ENCODE data around the gene SPSB3. TPM values are rescaled to one million over a fixed set of nuclear protein-coding genes. Genes with fewer than 3 reads are reported as not detected.
"Not testable (repeated sequence)": the region's sequence is repeated elsewhere in the genome, so short reads cannot be mapped to it uniquely, and the experiment has no call there.

Gene SPSB3
- total RNA-seq, 1 donor from 2014 or later: 37.5 TPM

- intact Hi-C loops (cut with DNase I): no loop called here
- ATAC-seq (ENCODE audit: poor library complexity) (no peak), DNase-seq (no peak)
These were observed 36.0 kb upstream of the SPSB3 start for GRCh38 chr16:1818204-1818872.

- intact Hi-C loops (cut with DNase I): no loop called here
- no peak for DNase-seq
- ATAC-seq (ENCODE audit: poor library complexity): no peak
These were observed 35.3 kb upstream of the SPSB3 start for GRCh38 chr16:1817716-1818115.

- DNase-seq (no peak), ATAC-seq (ENCODE audit: poor library complexity) (no peak)
- intact Hi-C loops (cut with DNase I): no loop called here
These were observed 34.9 kb upstream of the SPSB3 start for GRCh38 chr16:1817276-1817589.

GRCh38 chr16:1816396-1817275, 34.3 kb upstream of the SPSB3 start:
- intact Hi-C loops (cut with DNase I): no loop called here
- ATAC-seq (ENCODE audit: poor library complexity) (no peak), DNase-seq (no peak)

GRCh38 chr16:1815461-1815860, 33.1 kb upstream of the SPSB3 start:
- intact Hi-C loops (cut with DNase I): no loop called here
- DNase-seq (no peak), ATAC-seq (ENCODE audit: poor library complexity) (no peak)

GRCh38 chr16:1812732-1813163, 30.4 kb upstream of the SPSB3 start:
- peak; percentile 93 for ATAC-seq (ENCODE audit: poor library complexity)
- DNase-seq: peak; percentile 85
- intact Hi-C loops (cut with DNase I): no loop called here

- ATAC-seq (ENCODE audit: poor library complexity) (no peak), DNase-seq (no peak)
- intact Hi-C loops (cut with DNase I): no loop called here
These were observed 28.2 kb upstream of the SPSB3 start for GRCh38 chr16:1810536-1810935.

GRCh38 chr16:1810106-1810505, 27.7 kb upstream of the SPSB3 start:
- DNase-seq (no peak), ATAC-seq (ENCODE audit: poor library complexity) (no peak)
- intact Hi-C loops (cut with DNase I): no loop called here

GRCh38 chr16:1809281-1809801, 27.0 kb upstream of the SPSB3 start:
- intact Hi-C loops (cut with DNase I): no loop called here
- no peak for DNase-seq
- ATAC-seq (ENCODE audit: poor library complexity): no peak

- no peak for ATAC-seq (ENCODE audit: poor library complexity)
- DNase-seq: no peak
- intact Hi-C loops (cut with DNase I): no loop called here
These were observed 26.3 kb upstream of the SPSB3 start for GRCh38 chr16:1808691-1809090.

- DNase-seq (no peak), ATAC-seq (ENCODE audit: poor library complexity) (no peak)
These were observed 25.3 kb upstream of the SPSB3 start for GRCh38 chr16:1807626-1808025.

GRCh38 chr16:1800701-1801100, 18.3 kb upstream of the SPSB3 start:
- intact Hi-C loops (cut with DNase I): no loop called here
- no peak for DNase-seq
- ATAC-seq (ENCODE audit: poor library complexity): no peak

More at GRCh38 chr16:1807626-1808025, 25.3 kb upstream of the SPSB3 start:
- intact Hi-C loops (cut with DNase I): no loop called here

- intact Hi-C loops (cut with DNase I); ATAC-seq (ENCODE audit: poor library complexity); DNase-seq: not testable (repeated sequence)
These were observed 16.9 kb upstream of the SPSB3 start for GRCh38 chr16:1799263-1799662.

GRCh38 chr16:1794908-1795666, 12.7 kb upstream of the SPSB3 start:
- intact Hi-C loops (cut with DNase I): no loop called here
- ATAC-seq (ENCODE audit: poor library complexity) (no peak), DNase-seq (no peak)

GRCh38 chr16:1794221-1794871, 12.0 kb upstream of the SPSB3 start:
- no peak for DNase-seq
- intact Hi-C loops (cut with DNase I): no loop called here
- no peak for ATAC-seq (ENCODE audit: poor library complexity)

GRCh38 chr16:1793578-1794220, 11.3 kb upstream of the SPSB3 start, which contains the start of gene IGFALS:
IGFALS (minus strand) TSS chr16:1793705; CDS start chr16:1793652, 53 bp downstream.
- DNase-seq: no peak
- ATAC-seq (ENCODE audit: poor library complexity): no peak
- intact Hi-C loops (cut with DNase I): no loop called here

- DNase-seq: no peak
These were observed 10.6 kb upstream of the SPSB3 start for GRCh38 chr16:1792836-1793577.

More at GRCh38 chr16:1792836-1793577, 10.6 kb upstream of the SPSB3 start:
- ATAC-seq (ENCODE audit: poor library complexity): no peak
- intact Hi-C loops (cut with DNase I): no loop called here
